Neural cell (in vitro differentiated cells): Measurements from ENCODE around the gene ABCC8.

Experiments
- CTCF ChIP-seq: fragments of 450-650 bp; IDR thresholded peaks from 2 replicates; pipeline ENCODE4 v1.5.1; 2014; ENCODE audit warnings: antibody characterized with exemption, mild to moderate bottlenecking, moderate library complexity; ENCODE audit not compliant: poor library complexity, severe bottlenecking
- EP300 ChIP-seq: fragments of 450-650 bp; conservative IDR thresholded peaks from 2 replicates; pipeline ENCODE4 v1.6.1; 2014; ENCODE audit warnings: antibody characterized with exemption, mild to moderate bottlenecking, moderate library complexity; ENCODE audit not compliant: poor library complexity, severe bottlenecking
- EZH2 ChIP-seq: fragments of 200-600, 300-800 bp; shearing (Covaris generic), sonication (generic); IDR thresholded peaks from 2 replicates; pipeline ENCODE4 v1.6.1; 2014; ENCODE audit warnings: antibody characterized with exemption, low read length, borderline replicate concordance, mild to moderate bottlenecking; ENCODE audit not compliant: insufficient read depth, poor library complexity, severe bottlenecking
- MXI1 ChIP-seq: fragments of 450-650 bp; conservative IDR thresholded peaks from 2 replicates; pipeline ENCODE4 v1.6.1; 2014; ENCODE audit warnings: antibody characterized with exemption, mild to moderate bottlenecking; ENCODE audit not compliant: poor library complexity, severe bottlenecking
- POLR2AphosphoS5 ChIP-seq: IDR thresholded peaks from 2 replicates; pipeline ENCODE4 v1.6.1; 2012
- RAD21 ChIP-seq: fragments of 450-650 bp; conservative IDR thresholded peaks from 2 replicates; pipeline ENCODE4 v1.6.1; 2014; ENCODE audit warnings: antibody characterized with exemption, mild to moderate bottlenecking, moderate library complexity
- REST ChIP-seq: IDR thresholded peaks from 2 replicates; pipeline ENCODE4 v1.6.1; 2012; ENCODE audit warnings: borderline replicate concordance
- TAF1 ChIP-seq: IDR thresholded peaks from 2 replicates; pipeline ENCODE4 v1.6.1; 2012; ENCODE audit warnings: low read depth

- TF ChIP-seq CTCF (no peak), POLR2AphosphoS5 (no peak), RAD21 (no peak), EP300 (no peak), TAF1 (no peak), EZH2 (no peak), REST (no peak), MXI1 (no peak)
Measured at GRCh38 chr11:17396598-17397310, 79.9 kb downstream of the ABCC8 start.
